ENCODE data around the gene PDSS1. TPM values are rescaled to one million over a fixed set of nuclear protein-coding genes. Genes with fewer than 3 reads are reported as not detected.

The PDSS1 gene
- total RNA-seq, 1 donor from 2014 or later = 7.9 TPM

GRCh38 chr10:26777686-26778085 lies 80.2 kb downstream of the PDSS1 start:
- H3K27me3 ChIP-seq (ENCODE audit: control insufficient read depth, insufficient read depth, low read length) = no peaks in the 10 kb centered on the region
- H3K36me3 ChIP-seq (ENCODE audit: control insufficient read depth, insufficient read depth, low read length) = no peaks in the 10 kb centered on the region
- DNase-seq (ENCODE audit: low read depth) = no peak
- TF ChIP-seq, protein P1, sequence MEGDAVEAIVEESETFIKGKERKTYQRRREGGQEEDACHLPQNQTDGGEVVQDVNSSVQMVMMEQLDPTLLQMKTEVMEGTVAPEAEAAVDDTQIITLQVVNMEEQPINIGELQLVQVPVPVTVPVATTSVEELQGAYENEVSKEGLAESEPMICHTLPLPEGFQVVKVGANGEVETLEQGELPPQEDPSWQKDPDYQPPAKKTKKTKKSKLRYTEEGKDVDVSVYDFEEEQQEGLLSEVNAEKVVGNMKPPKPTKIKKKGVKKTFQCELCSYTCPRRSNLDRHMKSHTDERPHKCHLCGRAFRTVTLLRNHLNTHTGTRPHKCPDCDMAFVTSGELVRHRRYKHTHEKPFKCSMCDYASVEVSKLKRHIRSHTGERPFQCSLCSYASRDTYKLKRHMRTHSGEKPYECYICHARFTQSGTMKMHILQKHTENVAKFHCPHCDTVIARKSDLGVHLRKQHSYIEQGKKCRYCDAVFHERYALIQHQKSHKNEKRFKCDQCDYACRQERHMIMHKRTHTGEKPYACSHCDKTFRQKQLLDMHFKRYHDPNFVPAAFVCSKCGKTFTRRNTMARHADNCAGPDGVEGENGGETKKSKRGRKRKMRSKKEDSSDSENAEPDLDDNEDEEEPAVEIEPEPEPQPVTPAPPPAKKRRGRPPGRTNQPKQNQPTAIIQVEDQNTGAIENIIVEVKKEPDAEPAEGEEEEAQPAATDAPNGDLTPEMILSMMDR (IDR thresholded peaks at IDR 0.05; ENCODE audit: insufficient read depth, low read length, poor library complexity, severe bottlenecking) = no peak
- no peak overlapping the region for H3K4me3 ChIP-seq (ENCODE audit: low read depth, low read length)

- no peaks in the 10 kb centered on the region for H3K36me3 ChIP-seq (ENCODE audit: control insufficient read depth, insufficient read depth, low read length)
- no peaks in the 10 kb centered on the region for H3K27me3 ChIP-seq (ENCODE audit: control insufficient read depth, insufficient read depth, low read length)
- TF ChIP-seq, protein P1 (IDR thresholded peaks at IDR 0.05; ENCODE audit: insufficient read depth, low read length, poor library complexity, severe bottlenecking) = no peak
- no peak for DNase-seq (ENCODE audit: low read depth)
- H3K4me3 ChIP-seq (ENCODE audit: low read depth, low read length) = no peak overlapping the region
Measured at GRCh38 chr10:26779176-26779860, 81.8 kb downstream of the PDSS1 start.

- Histone ChIP-seq H3K27me3 (ENCODE audit: control insufficient read depth, insufficient read depth, low read length) (no peaks in the 10 kb centered on the region), H3K4me3 (ENCODE audit: low read depth, low read length) (no peak overlapping the region), H3K36me3 (ENCODE audit: control insufficient read depth, insufficient read depth, low read length) (no peaks in the 10 kb centered on the region)
- no peak for DNase-seq (ENCODE audit: low read depth)
- TF ChIP-seq, protein P1 (IDR thresholded peaks at IDR 0.05; ENCODE audit: insufficient read depth, low read length, poor library complexity, severe bottlenecking) = no peak
Measured at GRCh38 chr10:26780106-26780792, 82.7 kb downstream of the PDSS1 start.

GRCh38 chr10:26780793-26781601 lies 83.5 kb downstream of the PDSS1 start:
- no peaks in the 10 kb centered on the region for H3K36me3 ChIP-seq (ENCODE audit: control insufficient read depth, insufficient read depth, low read length)
- TF ChIP-seq, protein P1 (IDR thresholded peaks at IDR 0.05; ENCODE audit: insufficient read depth, low read length, poor library complexity, severe bottlenecking) = no peak
- no peak overlapping the region for H3K4me3 ChIP-seq (ENCODE audit: low read depth, low read length)
- H3K27me3 ChIP-seq (ENCODE audit: control insufficient read depth, insufficient read depth, low read length) = no peaks in the 10 kb centered on the region
- DNase-seq (ENCODE audit: low read depth) = peak; percentile 89

- TF ChIP-seq, protein P1 (IDR thresholded peaks at IDR 0.05; ENCODE audit: insufficient read depth, low read length, poor library complexity, severe bottlenecking) = no peak
- DNase-seq (ENCODE audit: low read depth) = no peak
- Histone ChIP-seq H3K36me3 (ENCODE audit: control insufficient read depth, insufficient read depth, low read length) (no peaks in the 10 kb centered on the region), H3K4me3 (ENCODE audit: low read depth, low read length) (no peak overlapping the region), H3K27me3 (ENCODE audit: control insufficient read depth, insufficient read depth, low read length) (no peaks in the 10 kb centered on the region)
Measured at GRCh38 chr10:26781797-26782196, 84.3 kb downstream of the PDSS1 start.

Measured in kidney epithelial cell (primary cell).